ENCODE measurements around the gene ENTPD7.

The ENTPD7 gene

GRCh38 chr10:99700649-99701048, 41.3 kb downstream of the ENTPD7 start:
- FAIRE-seq (no peak), DNase-seq (ENCODE audit: insufficient read length, low spot score) (no peak)
- TF ChIP-seq, protein P1, sequence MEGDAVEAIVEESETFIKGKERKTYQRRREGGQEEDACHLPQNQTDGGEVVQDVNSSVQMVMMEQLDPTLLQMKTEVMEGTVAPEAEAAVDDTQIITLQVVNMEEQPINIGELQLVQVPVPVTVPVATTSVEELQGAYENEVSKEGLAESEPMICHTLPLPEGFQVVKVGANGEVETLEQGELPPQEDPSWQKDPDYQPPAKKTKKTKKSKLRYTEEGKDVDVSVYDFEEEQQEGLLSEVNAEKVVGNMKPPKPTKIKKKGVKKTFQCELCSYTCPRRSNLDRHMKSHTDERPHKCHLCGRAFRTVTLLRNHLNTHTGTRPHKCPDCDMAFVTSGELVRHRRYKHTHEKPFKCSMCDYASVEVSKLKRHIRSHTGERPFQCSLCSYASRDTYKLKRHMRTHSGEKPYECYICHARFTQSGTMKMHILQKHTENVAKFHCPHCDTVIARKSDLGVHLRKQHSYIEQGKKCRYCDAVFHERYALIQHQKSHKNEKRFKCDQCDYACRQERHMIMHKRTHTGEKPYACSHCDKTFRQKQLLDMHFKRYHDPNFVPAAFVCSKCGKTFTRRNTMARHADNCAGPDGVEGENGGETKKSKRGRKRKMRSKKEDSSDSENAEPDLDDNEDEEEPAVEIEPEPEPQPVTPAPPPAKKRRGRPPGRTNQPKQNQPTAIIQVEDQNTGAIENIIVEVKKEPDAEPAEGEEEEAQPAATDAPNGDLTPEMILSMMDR (IDR thresholded peaks at IDR 0.05; ENCODE audit: insufficient read depth, missing control alignments), result no peak

DNA sequence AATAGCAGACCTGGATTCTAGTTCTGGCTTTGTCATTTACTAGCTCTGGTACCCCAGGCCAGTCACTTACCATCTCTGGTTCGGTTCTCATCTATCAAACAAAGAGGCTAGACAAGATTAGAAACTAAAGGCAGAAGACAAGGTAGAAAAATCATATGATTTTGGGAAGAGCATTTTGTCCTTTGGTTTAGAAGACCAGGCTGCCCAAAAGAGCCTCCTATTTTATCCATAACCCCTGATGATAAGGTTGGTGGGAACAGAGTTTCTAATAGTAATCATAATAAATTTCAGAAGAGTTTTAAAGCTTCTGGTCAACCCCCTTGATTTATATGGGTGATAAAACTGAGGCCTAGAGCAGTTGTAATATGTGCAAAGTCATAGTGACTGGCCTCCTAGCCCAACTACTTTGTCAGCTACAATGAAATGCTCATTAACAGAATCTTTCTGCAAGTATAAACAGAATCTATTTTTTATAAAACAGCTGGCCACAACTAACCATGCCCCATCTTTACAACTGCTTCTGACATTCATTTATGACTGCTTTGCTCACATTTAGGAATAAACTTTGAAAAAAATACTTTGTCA, 49.2 kb downstream of the ENTPD7 start:
- DNase-seq (ENCODE audit: insufficient read length, low spot score) (no peak), FAIRE-seq (no peak)
- TF ChIP-seq, protein P1 (IDR thresholded peaks at IDR 0.05; ENCODE audit: insufficient read depth, missing control alignments), result no peak

- FAIRE-seq, result no peak
- DNase-seq (ENCODE audit: insufficient read length, low spot score), result no peak
- TF ChIP-seq, protein P1 (IDR thresholded peaks at IDR 0.05; ENCODE audit: insufficient read depth, missing control alignments), result no peak
Measured at GRCh38 chr10:99709480-99710229, 50.3 kb downstream of the ENTPD7 start.

GRCh38 chr10:99711129-99711719, 51.9 kb downstream of the ENTPD7 start:
- TF ChIP-seq, protein P1 (IDR thresholded peaks at IDR 0.05; ENCODE audit: insufficient read depth, missing control alignments), result peak; percentile 43
- no peak for DNase-seq (ENCODE audit: insufficient read length, low spot score)
- no peak for FAIRE-seq

- TF ChIP-seq, protein P1 (IDR thresholded peaks at IDR 0.05; ENCODE audit: insufficient read depth, missing control alignments), result no peak
- FAIRE-seq (no peak), DNase-seq (ENCODE audit: insufficient read length, low spot score) (no peak)
Measured at GRCh38 chr10:99714446-99714845, 55.1 kb downstream of the ENTPD7 start.

- no peak for FAIRE-seq
- no peak for DNase-seq (ENCODE audit: insufficient read length, low spot score)
- TF ChIP-seq, protein P1 (IDR thresholded peaks at IDR 0.05; ENCODE audit: insufficient read depth, missing control alignments), result no peak
Measured at GRCh38 chr10:99720387-99720786, 61.1 kb downstream of the ENTPD7 start.

- TF ChIP-seq, protein P1 (IDR thresholded peaks at IDR 0.05; ENCODE audit: insufficient read depth, missing control alignments), result no peak
- DNase-seq (ENCODE audit: insufficient read length, low spot score) (no peak), FAIRE-seq (no peak)
Measured at GRCh38 chr10:99730026-99730425, 70.7 kb downstream of the ENTPD7 start.
